Globus pallidus (tissue), 1 donor: Measurements from ENCODE around the gene FGFR2.
A peak's percentile ranks its signal among the peaks of the same experiment; 100 is the strongest.
"Not testable (repeated sequence)": the region's sequence is repeated elsewhere in the genome, so short reads cannot be mapped to it uniquely, and the experiment has no call there.

Source experiments
- DNase-seq: peaks from one replicate; pipeline ENCODE4 v3.0.0-alpha.2; 2015; ENCODE audit warnings: low spot score

The FGFR2 gene

GRCh38 chr10:121590772-121591171 is 7.5 kb downstream of the FGFR2 start:
- DNase-seq, result no peak

GRCh38 chr10:121589553-121589952 is 8.7 kb downstream of the FGFR2 start:
- DNase-seq, result no peak

- DNase-seq, result no peak
These were observed 14.4 kb downstream of the FGFR2 start for GRCh38 chr10:121583857-121584256.

GRCh38 chr10:121583258-121583657 is 15.0 kb downstream of the FGFR2 start:
- DNase-seq, result no peak

GRCh38 chr10:121580276-121581116 is 17.7 kb downstream of the FGFR2 start:
- no peak for DNase-seq

- DNase-seq, result no peak
These were observed 18.6 kb downstream of the FGFR2 start for GRCh38 chr10:121579656-121580055.

GRCh38 chr10:121578965-121579364 is 19.3 kb downstream of the FGFR2 start:
- DNase-seq, result no peak

GRCh38 chr10:121578298-121578697 is 19.9 kb downstream of the FGFR2 start:
- DNase-seq, result no peak

GRCh38 chr10:121577568-121577967 is 20.7 kb downstream of the FGFR2 start:
- DNase-seq, result no peak

GRCh38 chr10:121576139-121576538 is 22.1 kb downstream of the FGFR2 start:
- DNase-seq, result no peak

- DNase-seq, result no peak
These were observed 23.6 kb downstream of the FGFR2 start for GRCh38 chr10:121574519-121575166.

GRCh38 chr10:121573538-121573941 is 24.7 kb downstream of the FGFR2 start:
- DNase-seq, result no peak

GRCh38 chr10:121572859-121573537 is 25.2 kb downstream of the FGFR2 start:
- no peak for DNase-seq

- DNase-seq, result no peak
These were observed 27.9 kb downstream of the FGFR2 start for GRCh38 chr10:121570315-121570714.

- no peak for DNase-seq
These were observed 30.0 kb downstream of the FGFR2 start for GRCh38 chr10:121568275-121568674.

GRCh38 chr10:121567569-121567968 is 30.7 kb downstream of the FGFR2 start:
- DNase-seq, result no peak

GRCh38 chr10:121566755-121567154 is 31.5 kb downstream of the FGFR2 start:
- peak; percentile 79 for DNase-seq

GRCh38 chr10:121559326-121560026 is 38.8 kb downstream of the FGFR2 start:
- no peak for DNase-seq

GRCh38 chr10:121558238-121558637 is 40.0 kb downstream of the FGFR2 start:
- DNase-seq, result no peak

- DNase-seq, result no peak
These were observed 41.2 kb downstream of the FGFR2 start for GRCh38 chr10:121556918-121557573.

- no peak for DNase-seq
These were observed 41.8 kb downstream of the FGFR2 start for GRCh38 chr10:121556455-121556854.

GRCh38 chr10:121554916-121555315 is 43.3 kb downstream of the FGFR2 start:
- DNase-seq, result not testable (repeated sequence)
